Activated T-cell treated with anti-CD3 and anti-CD28 coated beads, Interleukin-2, amount 50 U/mL, for 1 hour (primary cell): ENCODE data around the gene RHOT1.
"Not testable (repeated sequence)": the region's sequence is repeated elsewhere in the genome, so short reads cannot be mapped to it uniquely, and the experiment has no call there.

Experiments used
- DNase-seq: peaks from one replicate; pipeline ENCODE4 v3.0.0-alpha.2; 2020

The RHOT1 gene

GRCh38 chr17:32124985-32125847 lies 17.1 kb upstream of the RHOT1 start:
- no peak for DNase-seq

GRCh38 chr17:32125848-32126153 lies 16.5 kb upstream of the RHOT1 start:
- DNase-seq, result no peak

- no peak for DNase-seq
These were observed 16.0 kb upstream of the RHOT1 start for GRCh38 chr17:32126325-32126724.

GRCh38 chr17:32126746-32127145 lies 15.6 kb upstream of the RHOT1 start:
- no peak for DNase-seq

- peak; percentile 77 for DNase-seq
These were observed 15.0 kb upstream of the RHOT1 start for GRCh38 chr17:32127158-32127897.

- DNase-seq, result not testable (repeated sequence)
These were observed 13.8 kb upstream of the RHOT1 start for GRCh38 chr17:32128470-32128869.

GRCh38 chr17:32135497-32136117 lies 6.7 kb upstream of the RHOT1 start:
- peak; percentile 48 for DNase-seq

- no peak for DNase-seq
These were observed 5.4 kb upstream of the RHOT1 start for GRCh38 chr17:32136856-32137255.

GRCh38 chr17:32139504-32139903 lies 2.8 kb upstream of the RHOT1 start:
- DNase-seq, result not testable (repeated sequence)

GRCh38 chr17:32141258-32141657 lies 1.0 kb upstream of the RHOT1 start:
- DNase-seq, result no peak

GRCh38 chr17:32141679-32142037 lies 644 bp upstream of the RHOT1 start:
- DNase-seq, result no peak

- no peak for DNase-seq
These were observed 690 bp downstream of the RHOT1 start for GRCh38 chr17:32142857-32143526.

GRCh38 chr17:32143527-32143870 lies 1.2 kb downstream of the RHOT1 start:
- DNase-seq, result no peak

GRCh38 chr17:32144442-32144841 lies 2.1 kb downstream of the RHOT1 start:
- DNase-seq, result not testable (repeated sequence)

- DNase-seq, result no peak
These were observed 6.0 kb downstream of the RHOT1 start for GRCh38 chr17:32148351-32148750.

- DNase-seq, result no peak
These were observed 8.1 kb downstream of the RHOT1 start for GRCh38 chr17:32150358-32150757.

- no peak for DNase-seq
These were observed 9.8 kb downstream of the RHOT1 start for GRCh38 chr17:32152130-32152529.

- DNase-seq, result no peak
These were observed 13.6 kb downstream of the RHOT1 start for GRCh38 chr17:32155896-32156295.

GRCh38 chr17:32156656-32157055 lies 14.4 kb downstream of the RHOT1 start:
- no peak for DNase-seq

- DNase-seq, result no peak
These were observed 14.9 kb downstream of the RHOT1 start for GRCh38 chr17:32157225-32157624.

GRCh38 chr17:32158870-32159585 lies 16.7 kb downstream of the RHOT1 start:
- no peak for DNase-seq

- DNase-seq, result no peak
These were observed 17.5 kb downstream of the RHOT1 start for GRCh38 chr17:32159586-32160438.
